T1000 (cell line): ENCODE results near the gene ZNF142.

Experiments
- DNase-seq: peaks from one replicate; lab custom pipeline; 2025; ENCODE audit warnings: mixed read lengths; lab: John Stamatoyannopoulos, UW

Gene ZNF142

GRCh38 chr2:218659258-218659987 is at the start of gene ZNF142, which contains the start of gene BCS1L:
ZNF142 (minus strand) TSS chr2:218659623; CDS start chr2:218656429, 3,194 bp downstream.
BCS1L (plus strand) TSS chr2:218659683; CDS start chr2:218660988, 1,305 bp downstream.
- peak; percentile 78 for DNase-seq

GRCh38 chr2:218708086-218708485 is 48.7 kb upstream of the ZNF142 start:
- DNase-seq: no peak

- no peak for DNase-seq
Measured at GRCh38 chr2:218703341-218703740, 43.9 kb upstream of the ZNF142 start.

- DNase-seq: no peak
Measured at GRCh38 chr2:218701806-218702205, 42.4 kb upstream of the ZNF142 start.

GRCh38 chr2:218698885-218699284 is 39.5 kb upstream of the ZNF142 start:
- no peak for DNase-seq

- no peak for DNase-seq
Measured at GRCh38 chr2:218694405-218695145, 35.2 kb upstream of the ZNF142 start.

- no peak for DNase-seq
Measured at GRCh38 chr2:218691234-218691633, 31.8 kb upstream of the ZNF142 start.

- peak; percentile 10 for DNase-seq
Measured at GRCh38 chr2:218687400-218688060, 28.1 kb upstream of the ZNF142 start.

GRCh38 chr2:218680061-218680460 is 20.6 kb upstream of the ZNF142 start:
- no peak for DNase-seq

- no peak for DNase-seq
Measured at GRCh38 chr2:218679119-218679518, 19.7 kb upstream of the ZNF142 start.

GRCh38 chr2:218671654-218672566 is 12.5 kb upstream of the ZNF142 start, which contains the start of the genes RNF25 and STK36:
RNF25 (minus strand) TSS chr2:218672002; CDS start chr2:218671970, 32 bp downstream.
STK36 (plus strand) TSS chr2:218672086; CDS start chr2:218672830, 744 bp downstream.
- peak; percentile 84 for DNase-seq

- DNase-seq: no peak
Measured at GRCh38 chr2:218671097-218671653, 11.8 kb upstream of the ZNF142 start.

GRCh38 chr2:218664653-218665052 is 5.2 kb upstream of the ZNF142 start:
- DNase-seq: no peak

- DNase-seq: no peak
Measured at GRCh38 chr2:218663901-218664300, 4.5 kb upstream of the ZNF142 start.

- no peak for DNase-seq
Measured at GRCh38 chr2:218662827-218663226, 3.4 kb upstream of the ZNF142 start.

GRCh38 chr2:218662377-218662776 is 3.0 kb upstream of the ZNF142 start:
- DNase-seq: no peak

- DNase-seq: no peak
Measured at GRCh38 chr2:218659988-218660358, 550 bp upstream of the ZNF142 start.

- no peak for DNase-seq
Measured at GRCh38 chr2:218658671-218659257, 659 bp downstream of the ZNF142 start.

GRCh38 chr2:218655751-218656150 is 3.7 kb downstream of the ZNF142 start:
- DNase-seq: no peak

- DNase-seq: no peak
Measured at GRCh38 chr2:218648787-218649100, 10.7 kb downstream of the ZNF142 start.
